Activated naive CD4-positive, alpha-beta T cell treated with anti-CD3 and anti-CD28 coated beads, Interleukin-2, amount 50 U/mL, for 16 hours (primary cell): ENCODE measurements around the gene CREB3L2.

ENCODE experiments used
- DNase-seq: peaks from one replicate; pipeline ENCODE4 v3.0.0-alpha.2; 2020

The CREB3L2 gene

DNA sequence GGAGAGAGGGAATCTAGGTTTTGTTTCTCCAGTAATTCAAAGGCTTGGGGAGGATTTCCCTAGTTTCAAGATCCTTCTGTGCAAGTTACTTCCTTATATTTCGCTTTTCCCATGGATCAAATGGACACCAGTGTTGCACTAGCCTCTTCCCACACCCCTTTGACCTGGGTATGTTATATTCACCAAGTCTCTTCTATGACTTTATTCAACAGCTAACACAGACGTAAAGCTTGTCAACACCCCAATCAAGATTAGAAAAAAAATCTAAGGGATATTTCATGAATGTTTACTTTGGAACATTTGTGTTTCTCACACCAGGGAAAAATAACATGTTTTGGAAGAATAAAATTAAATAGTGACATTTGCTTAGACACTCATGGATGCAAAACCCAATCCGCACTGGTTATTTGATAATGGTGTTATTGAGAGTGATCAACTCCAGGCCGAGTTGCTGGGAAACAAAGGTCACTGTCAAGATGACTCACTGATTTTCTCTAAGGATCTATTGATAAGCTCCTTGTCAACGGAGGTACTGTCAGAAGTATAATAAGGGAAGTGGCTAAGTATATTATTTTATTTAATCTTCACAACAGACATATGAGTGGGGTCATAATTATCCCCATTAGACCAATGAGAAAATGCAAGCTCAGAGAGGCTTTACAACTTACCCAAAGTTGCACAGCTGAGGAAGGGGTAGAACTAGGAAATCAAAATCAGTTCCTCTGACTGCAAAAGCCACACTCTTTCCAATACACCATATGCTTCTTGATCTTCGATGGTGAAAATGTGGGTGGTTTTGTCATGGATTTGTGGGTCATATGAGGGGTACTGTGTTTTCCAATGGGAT is 52.2 kb downstream of the CREB3L2 start:
- DNase-seq = no peak

DNA sequence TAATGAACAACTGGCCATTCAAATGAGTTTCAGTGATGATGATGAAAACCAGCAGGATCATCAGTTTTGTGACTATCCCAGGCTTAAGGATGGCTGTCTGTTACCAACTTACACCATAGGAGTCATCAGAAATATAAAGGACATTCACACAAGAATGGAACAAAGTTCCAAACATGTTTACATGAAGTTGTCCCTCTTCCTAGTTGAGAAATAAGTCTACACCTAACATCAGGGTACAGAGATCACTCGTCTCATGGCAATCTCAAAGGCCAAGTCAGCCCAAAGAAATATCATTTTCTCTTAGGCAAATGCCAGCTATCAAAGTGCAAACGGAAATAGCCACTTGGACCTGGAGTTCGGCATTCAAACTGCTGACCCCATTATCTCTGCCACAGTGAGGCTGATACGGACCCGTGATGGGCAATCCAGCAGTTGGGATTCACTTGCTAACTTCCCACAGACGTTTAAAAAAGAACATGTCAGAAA is 53.0 kb downstream of the CREB3L2 start:
- no peak for DNase-seq

DNA sequence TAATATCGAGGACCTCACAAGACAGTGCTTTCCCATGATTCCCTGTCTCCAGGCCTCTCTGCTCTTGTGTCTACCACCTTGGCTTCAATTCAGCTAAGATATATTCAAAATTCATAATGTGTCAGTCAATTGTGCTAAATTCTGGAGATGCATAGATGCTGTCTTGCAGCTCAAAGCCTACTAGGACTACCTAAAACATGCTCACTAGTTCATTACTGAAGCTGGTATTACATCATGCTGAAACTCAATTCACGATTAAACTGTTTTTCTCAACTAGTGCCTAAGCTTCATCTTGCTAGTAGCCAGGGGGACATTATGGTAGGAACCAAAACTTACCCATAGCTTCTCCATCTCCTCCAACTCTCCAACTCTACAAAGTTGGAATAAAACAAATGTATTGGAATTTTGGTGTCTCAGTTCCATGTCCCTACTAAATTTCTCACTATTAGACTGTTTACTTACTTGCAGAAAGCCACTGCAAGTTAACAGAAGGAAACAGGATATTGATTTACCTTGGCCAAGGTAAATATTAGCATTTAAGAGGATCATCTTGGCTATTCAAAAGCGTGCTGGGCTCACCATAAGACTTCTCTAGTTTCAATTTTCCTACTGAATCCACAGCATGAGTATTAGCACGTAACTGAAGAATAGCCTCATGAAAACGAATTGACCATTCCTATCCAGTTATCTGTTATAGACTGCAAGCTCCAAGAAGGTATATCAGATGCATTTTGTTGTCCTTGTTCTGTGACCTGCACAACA is 53.6 kb downstream of the CREB3L2 start:
- DNase-seq = no peak

DNA sequence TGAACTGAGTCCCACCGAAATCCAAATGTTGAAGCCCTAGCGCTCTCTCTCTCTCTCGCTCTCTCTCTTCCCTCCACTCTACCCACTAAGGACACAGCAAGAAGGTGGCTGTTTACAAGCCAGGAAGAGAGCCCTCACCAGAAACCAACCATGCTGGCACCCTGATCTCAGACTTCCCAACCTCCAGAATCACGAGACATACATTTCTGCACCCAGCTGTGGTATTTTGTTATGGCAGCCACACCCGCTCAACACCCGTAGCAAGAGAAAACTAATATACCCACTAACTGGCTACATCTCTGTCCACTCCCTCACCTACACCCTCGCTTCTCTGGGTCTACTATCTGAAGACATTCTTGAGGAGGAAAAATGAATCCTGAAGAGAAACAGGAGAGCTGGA is 54.8 kb downstream of the CREB3L2 start:
- no peak for DNase-seq

DNA sequence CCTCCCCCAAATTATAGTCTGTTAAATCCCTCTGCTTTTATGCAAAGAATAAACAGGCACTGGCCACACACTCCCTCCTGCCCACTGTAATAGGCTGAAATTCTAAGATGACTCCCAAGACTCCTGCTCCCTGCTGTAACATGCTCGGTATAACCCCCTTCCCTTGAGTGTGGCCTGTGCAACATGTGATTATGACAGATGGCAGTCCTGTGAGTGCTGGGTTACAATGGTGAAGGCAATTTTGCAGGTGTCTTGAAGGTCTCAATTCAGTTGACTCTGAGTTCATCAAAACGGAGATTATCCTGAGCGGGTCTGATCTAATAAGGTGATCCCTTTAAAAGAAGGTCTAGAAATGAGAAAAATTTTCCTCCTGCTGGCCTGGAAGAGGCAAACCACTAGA is 55.9 kb downstream of the CREB3L2 start:
- no peak for DNase-seq

DNA sequence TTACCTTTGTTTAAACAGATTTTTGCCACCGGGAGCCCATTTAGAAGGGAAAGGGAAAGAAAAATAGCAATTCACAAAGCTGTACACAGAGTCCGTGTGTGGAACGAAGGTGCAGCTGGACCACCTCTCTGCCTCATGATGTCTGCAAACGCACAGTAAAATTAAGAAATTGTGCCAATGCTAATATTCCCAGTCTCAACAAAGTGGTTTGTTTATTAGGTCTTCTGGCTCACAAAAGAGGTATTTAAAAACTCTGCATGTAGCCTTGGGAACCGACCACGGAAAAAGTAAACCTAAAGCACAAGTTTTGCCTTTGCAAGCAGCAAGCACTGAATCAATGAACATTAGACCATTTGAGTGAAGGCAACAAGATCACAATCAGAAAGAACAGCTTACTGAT is 57.7 kb downstream of the CREB3L2 start:
- DNase-seq = no peak

DNA sequence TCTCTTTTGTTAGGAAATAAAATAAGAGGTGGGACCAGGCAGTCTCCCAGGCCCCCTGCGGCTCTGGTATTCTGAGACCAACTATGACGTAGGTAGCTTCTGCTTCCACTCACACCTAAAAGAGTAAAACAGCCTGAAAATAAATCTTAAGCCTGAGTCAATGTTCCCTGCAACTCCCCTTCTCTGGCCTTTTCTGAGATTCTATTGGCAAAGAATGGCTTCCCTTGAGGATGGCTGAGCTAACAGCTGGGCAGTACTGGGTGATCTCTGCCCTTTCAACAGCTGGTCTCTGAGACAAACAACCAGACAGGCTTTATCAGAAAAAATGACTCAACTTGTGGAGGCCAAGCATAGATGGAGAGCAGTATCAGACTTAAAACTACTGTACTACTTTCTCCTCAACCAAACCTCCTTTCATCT is 58.7 kb downstream of the CREB3L2 start:
- DNase-seq = no peak

DNA sequence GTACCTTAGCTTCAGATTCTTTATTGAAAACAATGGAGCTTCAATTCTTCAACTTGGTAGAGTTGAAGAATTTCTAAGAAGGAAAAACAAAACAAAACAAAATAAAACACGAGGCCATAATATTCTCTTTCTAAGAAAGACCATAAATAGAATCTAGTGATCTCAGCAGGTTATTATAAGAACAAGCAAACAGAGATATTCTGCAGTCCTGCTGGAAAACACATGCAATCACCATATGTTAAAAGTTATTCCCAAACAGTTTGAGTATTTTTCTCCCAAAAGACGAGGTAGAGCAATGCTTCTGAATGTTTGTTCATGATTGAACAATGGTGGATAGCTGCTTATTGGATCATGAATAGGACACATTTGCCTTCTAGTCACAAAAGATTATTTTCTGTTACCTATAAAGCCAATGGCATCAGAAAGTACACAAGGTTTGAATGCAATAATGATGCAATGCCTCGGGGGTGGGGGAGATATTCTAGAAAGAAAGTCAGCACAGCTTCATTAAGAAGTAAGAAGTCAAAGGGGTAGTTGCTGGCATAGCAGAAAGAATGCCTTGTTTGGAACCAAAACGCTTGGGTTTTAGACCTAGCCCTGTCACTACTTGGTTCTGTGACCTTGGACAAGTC is 59.3 kb downstream of the CREB3L2 start:
- DNase-seq = no peak

DNA sequence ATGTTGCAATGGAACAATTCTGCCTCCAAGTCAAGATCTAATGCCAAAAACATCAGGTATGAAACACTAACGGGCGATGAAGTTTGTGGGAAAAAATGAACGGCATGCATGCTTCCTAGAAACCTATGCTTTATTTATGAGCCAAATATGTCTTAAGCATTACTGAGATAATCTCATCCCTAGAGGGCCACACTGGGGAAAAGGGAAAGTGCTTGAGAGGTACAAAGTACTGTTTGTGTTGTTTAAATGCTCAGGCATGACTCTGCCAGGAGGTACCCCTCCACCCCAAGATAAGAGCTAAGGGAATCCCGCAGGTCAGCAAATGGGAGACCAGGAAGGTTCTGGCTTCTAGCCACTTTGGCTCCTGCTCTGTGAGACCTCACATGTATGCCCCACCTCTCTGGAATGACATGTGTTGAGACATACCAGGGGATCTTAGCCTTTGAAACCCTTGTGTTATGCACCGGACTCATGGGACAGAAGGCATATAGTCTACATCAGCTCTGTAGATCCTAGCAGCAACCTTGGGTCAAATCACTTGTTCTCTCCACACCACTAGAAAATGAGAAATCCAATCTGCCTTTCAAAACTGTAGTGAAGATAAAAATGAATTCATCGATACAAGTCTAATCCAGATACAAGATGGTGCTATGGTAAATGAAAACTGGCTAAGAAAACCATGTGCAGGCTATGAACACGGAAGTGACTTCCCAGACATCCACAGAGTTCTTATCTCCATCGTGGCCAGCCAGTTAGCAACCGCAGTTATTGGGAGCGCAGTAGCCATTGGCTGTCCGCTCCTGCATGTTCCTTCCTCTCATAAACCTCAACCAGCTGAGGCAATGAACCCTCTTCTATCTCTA is 61.0 kb downstream of the CREB3L2 start:
- no peak for DNase-seq

DNA sequence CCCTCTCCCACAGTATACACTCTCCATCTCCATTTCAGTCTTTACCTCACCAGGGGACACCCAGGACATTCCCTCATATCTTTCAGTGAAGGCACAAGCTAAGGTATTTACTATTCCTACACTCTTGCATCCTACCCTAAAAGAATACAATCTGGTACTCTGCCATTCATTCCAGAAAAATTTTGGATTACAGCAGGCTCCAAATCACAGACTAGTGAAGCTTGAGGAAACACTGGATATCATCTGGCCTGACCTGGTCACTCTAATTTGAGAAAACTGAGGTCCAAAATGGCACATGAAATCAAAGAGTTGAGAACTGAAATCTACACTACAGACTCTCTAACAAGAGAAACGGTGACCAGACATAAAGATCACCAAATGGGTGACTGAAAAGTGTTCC is 61.7 kb downstream of the CREB3L2 start:
- no peak for DNase-seq

DNA sequence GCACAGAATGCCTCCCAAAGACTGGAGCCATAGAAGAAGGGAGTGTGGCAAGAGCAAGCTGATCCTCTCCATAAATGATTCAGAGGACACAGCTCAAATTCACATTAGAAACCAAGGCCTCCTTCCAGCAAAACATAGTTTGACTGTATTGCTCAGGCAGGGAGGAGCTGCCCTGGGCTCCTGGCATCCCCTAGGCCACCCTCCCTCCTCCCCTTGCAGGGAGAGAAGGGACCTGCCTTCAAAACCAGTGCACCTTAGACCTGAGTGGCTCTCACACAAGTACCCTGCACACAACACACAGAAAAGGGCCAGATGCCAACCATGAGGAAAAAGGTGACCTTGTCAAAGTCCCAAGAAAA is 64.7 kb downstream of the CREB3L2 start:
- no peak for DNase-seq

DNA sequence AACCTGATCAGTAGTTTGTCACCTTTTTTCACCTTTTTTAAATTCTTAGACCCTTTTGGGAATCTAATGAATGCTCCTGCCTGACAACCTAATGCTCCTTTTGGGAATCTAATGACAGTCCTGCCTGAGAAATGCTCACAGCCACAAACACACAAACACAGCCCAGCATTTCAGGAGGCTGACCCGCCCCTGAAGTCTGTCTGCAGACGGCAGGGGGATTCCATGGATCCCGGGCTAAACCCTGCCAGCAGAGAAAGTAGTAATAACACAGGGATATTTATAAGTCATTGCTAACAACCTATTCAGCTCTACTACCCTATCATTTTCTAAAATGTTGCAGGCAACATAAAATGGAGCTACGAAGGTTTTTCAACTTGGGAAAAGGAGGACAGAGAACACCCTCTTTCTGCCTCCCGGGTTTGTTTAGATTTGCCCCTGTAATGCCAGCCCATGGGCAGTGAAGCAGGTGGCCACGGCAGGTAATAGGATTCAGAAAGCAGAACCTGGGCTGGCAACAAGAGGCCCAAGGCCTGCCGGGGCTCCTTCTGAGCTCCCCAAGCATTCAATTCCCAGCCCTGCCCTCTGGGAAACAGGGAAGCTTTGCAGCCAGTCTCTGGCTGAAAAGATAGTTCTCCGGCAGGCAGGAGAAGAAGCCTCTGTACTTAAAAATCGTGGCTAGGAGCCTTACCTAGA is 65.2 kb downstream of the CREB3L2 start:
- no peak for DNase-seq

DNA sequence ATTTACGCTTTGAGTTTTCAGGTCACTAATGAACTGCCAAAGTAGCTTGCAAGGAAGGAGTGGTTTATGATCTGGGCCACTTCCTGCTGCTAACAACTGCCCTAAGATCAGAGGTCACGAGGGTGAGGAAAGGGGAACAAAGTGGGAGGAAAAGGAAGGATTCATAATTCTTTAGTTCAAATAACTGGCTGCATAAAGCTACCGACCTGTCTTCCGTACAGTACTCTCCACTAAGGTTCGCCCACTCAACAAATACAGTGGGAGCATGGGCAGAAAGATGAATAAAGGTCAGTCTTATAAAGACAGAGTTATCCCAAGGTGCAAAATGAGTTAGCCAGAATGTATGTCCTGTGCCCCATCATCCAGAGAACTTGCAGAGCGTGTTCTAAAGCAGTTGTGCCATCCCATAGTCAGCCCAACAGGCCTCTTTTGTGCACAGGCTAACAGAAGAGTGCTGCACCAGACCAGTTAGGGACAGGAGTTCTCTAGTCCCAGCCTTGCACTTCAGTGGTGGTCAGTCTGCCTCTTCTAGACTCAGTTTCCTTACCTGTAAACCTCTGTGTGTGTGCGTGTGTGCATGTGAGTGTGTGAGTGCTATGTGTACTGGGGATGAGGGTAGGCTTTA is 65.9 kb downstream of the CREB3L2 start:
- DNase-seq = no peak

DNA sequence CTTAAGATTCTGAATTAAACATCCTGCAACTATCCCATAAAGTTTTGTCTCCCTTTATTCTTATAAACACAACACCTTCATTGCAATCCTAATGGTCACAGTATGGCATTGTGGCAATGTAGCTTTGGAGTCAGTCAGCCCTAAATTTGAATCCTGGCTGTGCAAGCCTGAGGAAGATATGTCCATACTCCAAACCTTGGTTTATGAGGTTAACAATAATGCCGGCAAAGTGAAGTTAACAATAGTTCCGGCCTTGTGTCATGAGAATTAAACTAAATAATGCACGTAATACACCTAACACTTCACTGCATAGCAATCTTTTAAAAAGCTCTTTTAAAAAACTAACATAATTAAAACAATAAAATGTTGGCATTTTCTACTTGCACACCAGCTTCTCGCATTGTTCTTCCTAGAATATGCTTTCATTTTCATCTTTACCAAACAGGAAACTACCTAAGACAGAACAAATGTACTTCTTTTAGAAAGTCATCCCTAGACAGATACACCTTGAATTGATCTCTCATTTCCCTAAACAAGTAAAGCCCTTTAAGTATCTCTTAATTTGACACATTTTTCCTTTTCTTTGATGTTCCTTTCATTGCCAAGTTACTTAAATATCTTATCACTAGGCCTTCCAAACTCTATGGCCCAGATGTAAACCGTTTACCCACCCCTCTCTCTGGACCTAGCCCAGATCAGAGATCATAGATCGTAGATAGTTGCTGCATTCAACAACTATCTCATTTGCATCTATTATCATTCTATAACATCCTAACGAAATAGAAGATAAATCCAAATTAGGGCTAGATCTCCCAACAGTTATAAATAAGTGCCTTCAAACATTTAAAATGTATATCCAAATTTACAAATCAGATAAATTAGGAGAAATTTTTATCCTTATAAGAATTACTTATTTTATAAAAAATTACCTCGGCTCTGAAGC is 66.7 kb downstream of the CREB3L2 start:
- DNase-seq = no peak

DNA sequence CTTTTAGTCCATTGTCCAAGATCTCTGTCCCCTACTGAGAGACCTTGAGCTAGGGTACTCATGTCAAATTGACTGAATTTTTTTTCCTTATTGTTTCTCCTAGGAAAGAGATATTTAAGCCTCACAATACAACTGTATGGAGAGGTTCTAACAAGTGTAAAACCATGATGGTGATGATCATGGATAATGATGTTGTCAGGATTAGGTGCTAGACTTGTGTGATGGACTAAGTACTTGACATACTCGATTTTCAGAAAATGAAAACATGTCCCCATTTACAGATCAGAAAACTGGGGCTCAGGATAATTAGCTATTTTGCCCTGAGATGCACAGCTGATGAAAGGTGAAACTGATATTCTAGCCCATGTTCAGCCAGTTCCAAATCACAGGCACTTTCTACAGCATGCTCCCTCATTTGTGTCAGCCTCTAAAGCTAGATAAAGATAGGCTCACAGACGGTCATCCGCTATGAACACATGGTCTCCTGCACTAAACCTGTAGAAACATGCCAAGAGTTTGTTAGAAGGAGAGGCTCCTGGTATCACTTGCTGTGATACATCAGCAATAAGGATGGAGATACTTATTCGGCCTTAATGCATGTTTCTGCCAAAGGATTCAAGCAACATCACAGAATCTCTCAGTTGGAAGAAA is 67.6 kb downstream of the CREB3L2 start:
- DNase-seq = no peak

DNA sequence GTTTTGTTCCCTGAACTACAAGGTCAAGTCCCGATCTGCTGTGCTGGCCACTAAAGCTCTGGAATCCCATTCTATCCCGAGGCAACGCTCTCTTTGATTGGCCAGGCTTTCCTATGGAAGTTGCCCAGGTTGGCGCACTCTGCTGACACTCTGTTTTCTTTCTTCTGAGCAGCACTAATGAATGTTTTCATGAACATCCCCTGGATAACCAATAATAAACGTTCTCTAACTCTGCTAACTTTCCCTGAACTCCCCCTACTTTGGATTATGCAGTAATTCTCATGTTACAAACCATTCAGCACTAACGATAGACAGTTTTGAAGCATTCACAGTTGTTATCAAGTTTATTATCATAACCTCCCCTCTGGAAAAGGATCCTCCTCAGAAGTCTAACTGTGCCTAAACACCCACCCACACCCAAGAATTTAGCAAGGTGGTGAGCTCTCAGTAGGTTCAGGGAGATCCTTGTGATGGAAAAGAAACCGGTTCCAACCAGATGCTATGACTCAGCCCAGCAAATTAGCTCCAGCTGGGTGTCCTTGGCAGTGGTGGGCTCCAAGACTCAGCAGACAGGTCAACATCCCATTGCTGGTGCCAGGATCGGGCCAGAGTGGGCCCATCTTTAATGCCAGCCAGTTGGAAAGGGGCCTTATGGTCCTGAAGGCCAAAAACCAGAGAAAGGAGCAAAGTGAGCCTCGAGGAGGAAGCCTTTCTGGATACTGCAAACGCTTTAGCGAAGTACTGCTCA is 68.4 kb downstream of the CREB3L2 start:
- no peak for DNase-seq

DNA sequence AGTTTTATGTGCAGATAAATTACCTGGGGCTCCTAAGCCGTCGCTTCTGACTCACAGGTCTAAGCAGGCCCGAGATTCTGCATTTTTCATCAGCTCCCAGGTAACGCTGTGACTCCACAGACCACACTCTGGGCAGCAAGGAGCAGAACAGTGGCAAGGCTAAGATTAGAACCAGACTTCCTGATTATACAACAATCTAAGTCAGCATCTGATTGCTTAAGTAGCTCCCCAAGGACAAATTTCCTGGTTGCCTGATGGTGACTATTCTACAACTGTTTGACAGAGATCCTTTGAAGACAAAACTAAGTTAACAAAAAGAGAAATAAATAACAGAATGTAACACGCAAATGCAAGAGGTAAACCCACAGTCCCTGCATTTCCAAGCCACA is 69.0 kb downstream of the CREB3L2 start:
- DNase-seq = no peak

DNA sequence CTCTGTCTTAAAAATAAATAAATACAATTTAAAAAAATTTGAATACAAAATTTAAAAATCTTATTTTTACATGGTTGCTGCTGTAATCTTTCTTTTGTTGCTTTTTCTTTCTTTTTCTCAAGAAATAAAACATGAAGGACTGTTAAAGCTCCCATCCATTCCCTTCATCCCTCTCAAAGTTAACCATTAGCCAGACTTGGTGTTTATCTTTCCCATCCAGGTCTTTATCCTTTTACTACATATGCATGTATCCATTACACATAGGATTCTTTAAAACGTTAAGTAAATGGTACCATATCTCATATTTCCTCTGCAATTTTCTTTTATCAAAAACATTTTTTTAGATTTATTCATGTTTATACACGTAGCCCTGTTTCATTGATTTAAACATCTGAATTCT is 70.1 kb downstream of the CREB3L2 start:
- no peak for DNase-seq

DNA sequence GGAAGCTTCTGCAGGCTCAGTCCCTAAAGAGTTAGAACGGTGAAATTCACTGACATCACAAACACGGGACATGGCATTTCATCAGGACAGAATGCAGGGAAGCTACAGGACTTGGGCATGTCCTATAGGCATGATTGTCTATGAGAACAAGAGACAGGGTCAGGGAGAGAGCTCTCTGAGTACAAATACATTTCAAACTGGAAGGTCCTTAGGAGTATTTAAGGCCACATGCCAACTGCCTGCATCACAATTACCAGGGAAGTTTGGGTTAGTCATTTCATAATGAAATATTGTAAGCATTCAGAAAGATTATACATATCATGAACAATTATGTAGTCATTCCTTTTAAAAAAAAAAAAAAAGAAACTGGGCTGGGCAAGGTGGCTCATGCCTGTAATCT is 71.3 kb downstream of the CREB3L2 start:
- no peak for DNase-seq
